Measurements from ENCODE around the gene DNAH6.

DNAH6 gene

GRCh38 chr2:84487298-84487996 lies 28.9 kb upstream of the DNAH6 start:
- Histone ChIP-seq H2BK15ac (replicated peaks; ENCODE audit: low read depth) (no peak overlapping the region), H3K18ac (ENCODE audit: low read length) (no peak overlapping the region), H3K23ac (ENCODE audit: low read length) (no peak overlapping the region), H3K4me1 (ENCODE audit: control insufficient read depth, low read depth, low read length) (no peaks in the 10 kb centered on the region), H3K27me3 (ENCODE audit: insufficient read depth, low read length, poor library complexity) (no peaks in the 10 kb centered on the region), H3K36me3 (ENCODE audit: control insufficient read depth, insufficient read depth, low read length) (no peaks in the 10 kb centered on the region), H3K79me1 (ENCODE audit: low read length) (no peaks in the 10 kb centered on the region), H2BK120ac (ENCODE audit: low read depth, low read length) (peak overlapping the region; percentile 28), H3K56ac (ENCODE audit: low read length) (no peak overlapping the region), H3K9ac (ENCODE audit: low read length) (no peak overlapping the region), H3K79me2 (ENCODE audit: control insufficient read depth, insufficient read depth, low read length) (no peaks in the 10 kb centered on the region), H3K4ac (ENCODE audit: low read depth, low read length) (no peak overlapping the region), H4K5ac (ENCODE audit: low read length) (no peak overlapping the region), H3K27ac (ENCODE audit: low read depth, low read length) (no peak overlapping the region), H2BK5ac (ENCODE audit: low read length) (no peak overlapping the region), H3K4me3 (ENCODE audit: low read length) (no peak overlapping the region), H2AK5ac (ENCODE audit: low read length) (no peak overlapping the region), H3K4me2 (ENCODE audit: low read length) (no peak overlapping the region), H4K8ac (ENCODE audit: low read depth, low read length) (no peak overlapping the region)
- DNase-seq: no peak
- whole genome bisulfite sequencing (ENCODE audit: extremely low coverage, insufficient coverage, low lambda C conversion rate): no CpG with 5 or more reads among the region's 3 CpGs

- Histone ChIP-seq H3K4ac (ENCODE audit: low read depth, low read length) (no peak overlapping the region), H3K4me2 (ENCODE audit: low read length) (no peak overlapping the region), H2AK5ac (ENCODE audit: low read length) (no peak overlapping the region), H2BK120ac (ENCODE audit: low read depth, low read length) (no peak overlapping the region), H3K27me3 (ENCODE audit: insufficient read depth, low read length, poor library complexity) (no peaks in the 10 kb centered on the region), H2BK5ac (ENCODE audit: low read length) (no peak overlapping the region), H3K23ac (ENCODE audit: low read length) (no peak overlapping the region), H3K4me1 (ENCODE audit: control insufficient read depth, low read depth, low read length) (no peaks in the 10 kb centered on the region), H2BK15ac (replicated peaks; ENCODE audit: low read depth) (no peak overlapping the region), H4K8ac (ENCODE audit: low read depth, low read length) (no peak overlapping the region), H3K27ac (ENCODE audit: low read depth, low read length) (no peak overlapping the region), H4K5ac (ENCODE audit: low read length) (no peak overlapping the region), H3K79me1 (ENCODE audit: low read length) (no peaks in the 10 kb centered on the region), H3K36me3 (ENCODE audit: control insufficient read depth, insufficient read depth, low read length) (no peaks in the 10 kb centered on the region), H3K4me3 (ENCODE audit: low read length) (no peak overlapping the region), H3K18ac (ENCODE audit: low read length) (no peak overlapping the region), H3K79me2 (ENCODE audit: control insufficient read depth, insufficient read depth, low read length) (no peaks in the 10 kb centered on the region), H3K9ac (ENCODE audit: low read length) (no peak overlapping the region), H3K56ac (ENCODE audit: low read length) (no peak overlapping the region)
- WGBS (ENCODE audit: extremely low coverage, insufficient coverage, low lambda C conversion rate): no CpG with 5 or more reads among the region's 2 CpGs
- no peak for DNase-seq
Observed at GRCh38 chr2:84491256-84491655, 25.0 kb upstream of the DNAH6 start.

- Histone ChIP-seq H2BK5ac (ENCODE audit: low read length) (no peak overlapping the region), H4K5ac (ENCODE audit: low read length) (no peak overlapping the region), H3K9ac (ENCODE audit: low read length) (no peak overlapping the region), H2AK5ac (ENCODE audit: low read length) (no peak overlapping the region), H3K23ac (ENCODE audit: low read length) (no peak overlapping the region), H2BK15ac (replicated peaks; ENCODE audit: low read depth) (no peak overlapping the region), H3K27me3 (ENCODE audit: insufficient read depth, low read length, poor library complexity) (no peaks in the 10 kb centered on the region), H3K56ac (ENCODE audit: low read length) (no peak overlapping the region), H4K8ac (ENCODE audit: low read depth, low read length) (no peak overlapping the region), H3K36me3 (ENCODE audit: control insufficient read depth, insufficient read depth, low read length) (no peaks in the 10 kb centered on the region), H3K27ac (ENCODE audit: low read depth, low read length) (no peak overlapping the region), H3K4ac (ENCODE audit: low read depth, low read length) (no peak overlapping the region), H2BK120ac (ENCODE audit: low read depth, low read length) (no peak overlapping the region), H3K79me1 (ENCODE audit: low read length) (no peaks in the 10 kb centered on the region), H3K4me1 (ENCODE audit: control insufficient read depth, low read depth, low read length) (no peaks in the 10 kb centered on the region), H3K18ac (ENCODE audit: low read length) (no peak overlapping the region), H3K4me3 (ENCODE audit: low read length) (no peak overlapping the region), H3K79me2 (ENCODE audit: control insufficient read depth, insufficient read depth, low read length) (no peaks in the 10 kb centered on the region), H3K4me2 (ENCODE audit: low read length) (no peak overlapping the region)
- DNase-seq: no peak
- WGBS (ENCODE audit: extremely low coverage, insufficient coverage, low lambda C conversion rate): no CpG with 5 or more reads among the region's 6 CpGs
Observed at GRCh38 chr2:84491741-84492140, 24.6 kb upstream of the DNAH6 start.

- Histone ChIP-seq H3K4ac (ENCODE audit: low read depth, low read length) (no peak overlapping the region), H3K9ac (ENCODE audit: low read length) (no peak overlapping the region), H3K4me3 (ENCODE audit: low read length) (no peak overlapping the region), H3K4me1 (ENCODE audit: control insufficient read depth, low read depth, low read length) (no peaks in the 10 kb centered on the region), H3K27ac (ENCODE audit: low read depth, low read length) (no peak overlapping the region), H3K23ac (ENCODE audit: low read length) (no peak overlapping the region), H2BK120ac (ENCODE audit: low read depth, low read length) (no peak overlapping the region), H2BK15ac (replicated peaks; ENCODE audit: low read depth) (no peak overlapping the region), H3K27me3 (ENCODE audit: insufficient read depth, low read length, poor library complexity) (no peaks in the 10 kb centered on the region), H3K79me1 (ENCODE audit: low read length) (no peaks in the 10 kb centered on the region), H3K4me2 (ENCODE audit: low read length) (no peak overlapping the region), H2BK5ac (ENCODE audit: low read length) (no peak overlapping the region), H3K18ac (ENCODE audit: low read length) (no peak overlapping the region), H3K36me3 (ENCODE audit: control insufficient read depth, insufficient read depth, low read length) (no peaks in the 10 kb centered on the region), H2AK5ac (ENCODE audit: low read length) (no peak overlapping the region), H4K8ac (ENCODE audit: low read depth, low read length) (no peak overlapping the region), H4K5ac (ENCODE audit: low read length) (no peak overlapping the region), H3K79me2 (ENCODE audit: control insufficient read depth, insufficient read depth, low read length) (no peaks in the 10 kb centered on the region), H3K56ac (ENCODE audit: low read length) (no peak overlapping the region)
- WGBS (ENCODE audit: extremely low coverage, insufficient coverage, low lambda C conversion rate): no CpG with 5 or more reads among the region's 1 CpG
- DNase-seq: no peak
Observed at GRCh38 chr2:84492571-84492970, 23.7 kb upstream of the DNAH6 start.

- H3K27ac ChIP-seq (ENCODE audit: low read depth, low read length): no peak overlapping the region
- no peak overlapping the region for H3K18ac ChIP-seq (ENCODE audit: low read length)
- no peak overlapping the region for H3K4me3 ChIP-seq (ENCODE audit: low read length)
- H2BK15ac ChIP-seq (replicated peaks; ENCODE audit: low read depth): no peak overlapping the region
- no peaks in the 10 kb centered on the region for H3K79me1 ChIP-seq (ENCODE audit: low read length)
- H3K36me3 ChIP-seq (ENCODE audit: control insufficient read depth, insufficient read depth, low read length): no peaks in the 10 kb centered on the region
- H3K4ac ChIP-seq (ENCODE audit: low read depth, low read length): no peak overlapping the region
- H3K9ac ChIP-seq (ENCODE audit: low read length): no peak overlapping the region
- no peak overlapping the region for H3K4me2 ChIP-seq (ENCODE audit: low read length)
- H2BK5ac ChIP-seq (ENCODE audit: low read length): no peak overlapping the region
- no peak overlapping the region for H4K5ac ChIP-seq (ENCODE audit: low read length)
- no peaks in the 10 kb centered on the region for H3K4me1 ChIP-seq (ENCODE audit: control insufficient read depth, low read depth, low read length)
- no peak overlapping the region for H3K23ac ChIP-seq (ENCODE audit: low read length)
- H3K79me2 ChIP-seq (ENCODE audit: control insufficient read depth, insufficient read depth, low read length): no peaks in the 10 kb centered on the region
- H2AK5ac ChIP-seq (ENCODE audit: low read length): no peak overlapping the region
- no peak overlapping the region for H4K8ac ChIP-seq (ENCODE audit: low read depth, low read length)
- no peaks in the 10 kb centered on the region for H3K27me3 ChIP-seq (ENCODE audit: insufficient read depth, low read length, poor library complexity)
- no peak overlapping the region for H2BK120ac ChIP-seq (ENCODE audit: low read depth, low read length)
- WGBS (ENCODE audit: extremely low coverage, insufficient coverage, low lambda C conversion rate): no CpG with 5 or more reads among the region's 5 CpGs
- no peak overlapping the region for H3K56ac ChIP-seq (ENCODE audit: low read length)
- peak; percentile 36 for DNase-seq
Observed at GRCh38 chr2:84493514-84493913, 22.8 kb upstream of the DNAH6 start.

GRCh38 chr2:84494070-84494469 lies 22.2 kb upstream of the DNAH6 start:
- Histone ChIP-seq H4K8ac (ENCODE audit: low read depth, low read length) (no peak overlapping the region), H2BK15ac (replicated peaks; ENCODE audit: low read depth) (no peak overlapping the region), H3K56ac (ENCODE audit: low read length) (no peak overlapping the region), H3K9ac (ENCODE audit: low read length) (no peak overlapping the region), H3K4me3 (ENCODE audit: low read length) (no peak overlapping the region), H3K27me3 (ENCODE audit: insufficient read depth, low read length, poor library complexity) (no peaks in the 10 kb centered on the region), H3K79me2 (ENCODE audit: control insufficient read depth, insufficient read depth, low read length) (no peaks in the 10 kb centered on the region), H3K27ac (ENCODE audit: low read depth, low read length) (no peak overlapping the region), H3K4ac (ENCODE audit: low read depth, low read length) (no peak overlapping the region), H3K36me3 (ENCODE audit: control insufficient read depth, insufficient read depth, low read length) (no peaks in the 10 kb centered on the region), H3K4me1 (ENCODE audit: control insufficient read depth, low read depth, low read length) (no peaks in the 10 kb centered on the region), H2BK120ac (ENCODE audit: low read depth, low read length) (no peak overlapping the region), H3K23ac (ENCODE audit: low read length) (no peak overlapping the region), H3K18ac (ENCODE audit: low read length) (no peak overlapping the region), H4K5ac (ENCODE audit: low read length) (no peak overlapping the region), H3K4me2 (ENCODE audit: low read length) (no peak overlapping the region), H2AK5ac (ENCODE audit: low read length) (no peak overlapping the region), H3K79me1 (ENCODE audit: low read length) (no peaks in the 10 kb centered on the region), H2BK5ac (ENCODE audit: low read length) (no peak overlapping the region)
- no CpG with 5 or more reads among the region's 4 CpGs for WGBS (ENCODE audit: extremely low coverage, insufficient coverage, low lambda C conversion rate)
- DNase-seq: no peak
